CD14-positive monocyte (primary cell): ENCODE measurements around the gene CACNA1C. TPM values are rescaled to one million over a fixed set of nuclear protein-coding genes. Genes with fewer than 3 reads are reported as not detected.

Source experiments
- DNase-seq, 3 donors: peaks; one replicate each; pipeline ENCODE4 v3.0.0-alpha.2; 2011 to 2022
- H2AFZ ChIP-seq: 2 replicates; pipeline ENCODE4 v1.6.0; 2012; ENCODE audit warnings: mild to moderate bottlenecking, low read depth, low read length, inconsistent platforms; ENCODE audit not compliant: insufficient read depth, poor library complexity, severe bottlenecking
- H3K27ac ChIP-seq, 2 donors: 1 replicate in 1 of 2; 2 replicates in 1 of 2; pipeline ENCODE4 v1.5.1; 2012 to 2013; ENCODE audit warnings: low read length in 2 of 2, control low read depth in 1 of 2, inconsistent platforms in 1 of 2, low read depth in 1 of 2, mild to moderate bottlenecking in 1 of 2
- H3K27me3 ChIP-seq, 2 donors: one replicate each; pipeline versions ENCODE4 v1.6.0 to v1.6.1; 2011 to 2013; ENCODE audit warnings: low read length in 2 of 2; ENCODE audit not compliant: control insufficient read depth in 2 of 2, insufficient read depth in 2 of 2
- H3K36me3 ChIP-seq, 2 donors: replicated peaks in 1 of 2; 1 replicate in 1 of 2; 2 replicates in 1 of 2; pipeline versions ENCODE4 v1.5.1 to v1.6.1; 2012 to 2013; ENCODE audit warnings: low read length in 2 of 2, control low read depth in 1 of 2, inconsistent platforms in 1 of 2, mild to moderate bottlenecking in 1 of 2; ENCODE audit not compliant: insufficient read depth in 2 of 2, control insufficient read depth in 1 of 2
- H3K4me1 ChIP-seq, 2 donors: 1 replicate in 1 of 2; 2 replicates in 1 of 2; pipeline versions ENCODE4 v1.5.1 to v1.6.1; 2012 to 2013; ENCODE audit warnings: low read length in 2 of 2, control low read depth in 1 of 2, inconsistent platforms in 1 of 2, mild to moderate bottlenecking in 1 of 2, moderate library complexity in 1 of 2; ENCODE audit not compliant: insufficient read depth in 2 of 2, control insufficient read depth in 1 of 2
- H3K4me2 ChIP-seq: replicated peaks from 2 replicates; pipeline ENCODE3; 2012; ENCODE audit warnings: low read length, moderate library complexity, mild to moderate bottlenecking; ENCODE audit not compliant: poor library complexity, severe bottlenecking; ENCODE audit errors: extremely low read depth
- H3K4me3 ChIP-seq, 3 experiments: fragments of 200-600 bp in 1 of 3; sonication (generic) in 1 of 3; replicated peaks in 1 of 3; 1 replicate in 2 of 3; 2 replicates in 1 of 3; pipeline ENCODE4 v1.5.1; 2011 to 2013; ENCODE audit warnings: low read length in 3 of 3, mild to moderate bottlenecking in 3 of 3, control low read depth in 2 of 3, low read depth in 2 of 3, inconsistent platforms in 1 of 3, moderate library complexity in 1 of 3
- H3K79me2 ChIP-seq: 2 replicates; pipeline ENCODE4 v1.6.0; 2012; ENCODE audit warnings: mild to moderate bottlenecking, control low read depth, inconsistent platforms, low read length, moderate library complexity; ENCODE audit not compliant: insufficient read depth
- H3K9ac ChIP-seq: 2 replicates; pipeline ENCODE4 v1.6.0; 2017; ENCODE audit warnings: low read length, mild to moderate bottlenecking; ENCODE audit not compliant: insufficient read depth, poor library complexity, severe bottlenecking
- H3K9me3 ChIP-seq, 2 donors: replicated peaks in 1 of 2; 1 replicate in 1 of 2; 2 replicates in 1 of 2; pipeline versions ENCODE4 v1.5.1 to v1.6.1; 2012 to 2013; ENCODE audit warnings: low read length in 2 of 2, control low read depth in 1 of 2; ENCODE audit not compliant: control insufficient read depth in 1 of 2, insufficient read depth in 1 of 2
- H4K20me1 ChIP-seq: 2 replicates; pipeline ENCODE4 v1.6.0; 2012; ENCODE audit warnings: mild to moderate bottlenecking, low read length, control low read depth, moderate library complexity; ENCODE audit not compliant: insufficient read depth
- H3K27ac Mint-ChIP-seq, 7 donors: one replicate each; pipeline ENCODE4 v1.8.0; 2020; ENCODE audit warnings: mild to moderate bottlenecking in 7 of 7, mixed read lengths in 7 of 7, moderate library complexity in 6 of 7, inconsistent platforms in 2 of 7
- H3K27me3 Mint-ChIP-seq, 3 donors: one replicate each; pipeline ENCODE4 v1.8.0; 2021 to 2022; ENCODE audit warnings: low read depth in 3 of 3, mild to moderate bottlenecking in 3 of 3, mixed read lengths in 3 of 3, moderate library complexity in 3 of 3, inconsistent platforms in 1 of 3
- H3K36me3 Mint-ChIP-seq, 2 donors: one replicate each; pipeline ENCODE4 v1.8.0; 2020; ENCODE audit warnings: mixed read lengths in 2 of 2, inconsistent platforms in 1 of 2, mild to moderate bottlenecking in 1 of 2
- H3K4me1 Mint-ChIP-seq: one replicate; pipeline ENCODE4 v1.8.0; 2020; ENCODE audit warnings: mild to moderate bottlenecking, mixed read lengths
- H3K4me3 Mint-ChIP-seq, 2 donors: one replicate each; pipeline ENCODE4 v1.8.0; 2020; ENCODE audit warnings: mild to moderate bottlenecking in 2 of 2, mixed read lengths in 2 of 2, moderate library complexity in 1 of 2
- H3K9me3 Mint-ChIP-seq, 7 donors: one replicate each; pipeline ENCODE4 v1.8.0; 2020 to 2022; ENCODE audit warnings: mixed read lengths in 7 of 7, mild to moderate bottlenecking in 6 of 7, moderate library complexity in 6 of 7, inconsistent platforms in 2 of 7
- CTCF ChIP-seq: fragments of 200-600 bp; IDR thresholded peaks from one replicate; pipeline ENCODE4 v1.8.0; 2022; ENCODE audit warnings: antibody characterized with exemption, mild to moderate bottlenecking
- WGBS: methylation state at CpG from one replicate; pipeline ENCODE4 v1.1.5; 2013; ENCODE audit warnings: missing lambda C conversion rate; ENCODE audit not compliant: insufficient coverage; 5-methylcytosine and 5-hydroxymethylcytosine counted together
- intact Hi-C, 2 donors: fragments of 100-400 bp; cut with micrococcal nuclease; formaldehyde crosslinking; loops; one replicate each; pipeline versions ENCODE4 v1.15.0 to v1.15.1; 2023
- polyA plus RNA-seq, 3 donors: library from polyadenylated mRNA; depleted of rRNA in 1 of 3; unstranded in 2 of 3; stranded (reverse) in 1 of 3; fragments of 300-500 nt in 2 of 3; fragments of >200 nt in 1 of 3; fragmentation: Illumina TruSeq in 2 of 3; gene quantifications; 1 replicate in 2 of 3; 2 replicates in 1 of 3; pipeline ENCODE4 v1.2.3, GENCODE V29; 2012 to 2021

CACNA1C gene
- polyA plus RNA-seq, 3 donors, result not detected

- H3K9me3 ChIP-seq, result no peaks in the 10 kb centered on the region
- H3K9ac ChIP-seq, result no peak overlapping the region
- H3K27me3 ChIP-seq, result peaks cover 11 to 13% of the 10 kb centered on the region in 2 donors
- H3K4me2 ChIP-seq, result no peak overlapping the region
- no peak for TF ChIP-seq CTCF
- H3K9me3 Mint-ChIP-seq, result no peaks in the 10 kb centered on the region
- no peaks in the 10 kb centered on the region for H3K79me2 ChIP-seq
- H2AFZ ChIP-seq, result no peak overlapping the region
- peaks cover 10% of the 10 kb centered on the region for H3K4me1 Mint-ChIP-seq
- H3K4me3 ChIP-seq, result no peak overlapping the region
- intact Hi-C loops, result no loop called here
- no peaks in the 10 kb centered on the region for H3K36me3 ChIP-seq
- no peak overlapping the region for H3K27ac ChIP-seq
- no peaks in the 10 kb centered on the region for H4K20me1 ChIP-seq
- WGBS, result 24% methylated on average over 5 of the region's 6 CpGs
- H3K4me1 ChIP-seq, result no peaks in the 10 kb centered on the region
- no peak overlapping the region for H3K4me3 Mint-ChIP-seq
- peaks cover 19 to 23% (median 19%) of the 10 kb centered on the region in 3 donors for H3K27me3 Mint-ChIP-seq
- DNase-seq, result no peak
- peaks cover 0 to 3% of the 10 kb centered on the region in 2 donors for H3K36me3 Mint-ChIP-seq
- no peak overlapping the region for H3K27ac Mint-ChIP-seq
Measured at GRCh38 chr12:2640709-2641108, 587.9 kb downstream of the CACNA1C start.

- Mint-ChIP-seq H3K27ac (no peak overlapping the region), H3K36me3 (peaks cover 0 to 3% of the 10 kb centered on the region in 2 donors), H3K9me3 (no peaks in the 10 kb centered on the region), H3K27me3 (peaks cover 21 to 25% (median 22%) of the 10 kb centered on the region in 3 donors), H3K4me1 (peaks cover 10% of the 10 kb centered on the region), H3K4me3 (no peak overlapping the region)
- DNase-seq, result no peak
- Histone ChIP-seq H3K27me3 (peaks cover 11 to 14% of the 10 kb centered on the region in 2 donors), H2AFZ (no peak overlapping the region), H3K27ac (no peak overlapping the region), H3K4me3 (no peak overlapping the region), H3K9ac (no peak overlapping the region), H3K9me3 (no peaks in the 10 kb centered on the region), H3K4me1 (no peaks in the 10 kb centered on the region), H3K79me2 (no peaks in the 10 kb centered on the region), H3K4me2 (no peak overlapping the region), H3K36me3 (no peaks in the 10 kb centered on the region), H4K20me1 (no peaks in the 10 kb centered on the region)
- intact Hi-C loops, result no loop called here
- no peak for TF ChIP-seq CTCF
- 67% methylated on average over 4 of the region's 6 CpGs for WGBS
Measured at GRCh38 chr12:2641207-2641606, 588.4 kb downstream of the CACNA1C start.
